NCI-H2029 (cell line): Measurements from ENCODE around the gene HERC2.

ENCODE experiments used
- DNase-seq: peaks from one replicate; lab custom pipeline; 2025; lab: John Stamatoyannopoulos, UW

HERC2 gene

DNA sequence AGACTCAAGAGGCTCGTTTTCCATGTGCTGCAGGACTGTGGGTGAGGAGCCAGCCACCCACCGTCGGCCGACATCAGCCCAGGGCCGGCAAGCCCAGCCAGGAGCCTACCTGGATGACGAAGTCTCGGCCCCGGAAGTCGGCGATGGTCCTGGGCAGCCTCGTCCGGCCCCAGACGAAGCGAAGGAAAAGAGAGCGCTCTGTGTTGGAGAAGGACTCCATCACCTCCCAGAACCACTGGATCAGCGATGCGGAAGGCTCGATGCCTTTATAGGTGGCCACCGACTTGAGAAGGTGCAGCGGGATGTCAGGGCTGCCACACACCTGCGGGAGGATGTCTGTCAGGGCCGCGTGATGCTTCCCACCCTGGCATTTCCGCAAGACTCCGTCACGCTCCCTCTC is 209.0 kb downstream of the HERC2 start:
- no peak for DNase-seq

DNA sequence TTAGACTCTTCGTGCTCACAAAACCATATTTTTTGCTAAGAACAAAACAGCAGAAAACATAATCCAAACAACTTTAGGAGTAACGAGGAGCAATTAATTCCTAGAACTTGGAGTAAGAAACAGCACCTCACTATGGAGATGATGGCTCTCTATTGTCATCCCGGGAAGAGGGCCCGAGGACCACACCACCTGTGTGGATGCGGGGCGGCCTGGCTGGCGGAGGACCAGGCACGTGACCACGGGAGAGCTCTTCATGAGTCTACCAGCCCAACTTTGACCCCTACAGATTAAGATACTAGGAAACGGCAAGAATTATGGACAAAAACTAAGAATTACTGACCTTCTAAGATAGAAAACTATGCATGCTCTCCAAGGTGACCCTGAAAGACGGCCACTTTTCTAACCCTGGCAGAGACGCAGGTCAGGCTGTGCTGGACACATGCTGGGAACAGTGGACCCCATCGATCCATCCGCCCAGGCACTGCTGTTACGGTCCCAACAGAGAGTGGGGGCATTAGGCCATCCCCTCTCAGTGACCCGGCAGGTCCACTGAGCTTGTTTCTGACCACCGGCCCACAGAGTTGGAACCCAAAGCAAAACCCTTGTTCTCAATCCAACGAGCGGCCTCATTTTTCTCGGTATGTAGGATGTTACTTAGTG is 209.7 kb downstream of the HERC2 start:
- DNase-seq = no peak

DNA sequence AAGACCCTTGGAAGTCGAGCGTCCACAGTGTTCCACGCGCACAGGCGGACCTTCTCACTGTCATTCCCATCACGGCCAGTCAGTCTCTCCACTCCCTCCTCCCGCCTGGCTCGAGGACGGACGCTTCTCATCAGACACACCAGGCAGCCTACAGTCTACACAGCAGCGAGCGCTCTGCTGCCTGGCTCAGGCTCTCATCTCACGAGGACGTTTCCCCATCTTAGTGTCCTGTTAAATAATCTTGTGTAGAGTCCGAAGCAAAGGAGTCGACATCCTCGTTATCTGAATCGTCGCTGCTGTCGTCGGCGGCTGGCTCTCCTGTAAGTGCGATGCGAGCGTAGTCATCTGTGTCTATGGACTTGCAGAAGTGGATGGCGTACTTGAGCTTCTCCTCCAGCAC is 210.4 kb downstream of the HERC2 start:
- no peak for DNase-seq

DNA sequence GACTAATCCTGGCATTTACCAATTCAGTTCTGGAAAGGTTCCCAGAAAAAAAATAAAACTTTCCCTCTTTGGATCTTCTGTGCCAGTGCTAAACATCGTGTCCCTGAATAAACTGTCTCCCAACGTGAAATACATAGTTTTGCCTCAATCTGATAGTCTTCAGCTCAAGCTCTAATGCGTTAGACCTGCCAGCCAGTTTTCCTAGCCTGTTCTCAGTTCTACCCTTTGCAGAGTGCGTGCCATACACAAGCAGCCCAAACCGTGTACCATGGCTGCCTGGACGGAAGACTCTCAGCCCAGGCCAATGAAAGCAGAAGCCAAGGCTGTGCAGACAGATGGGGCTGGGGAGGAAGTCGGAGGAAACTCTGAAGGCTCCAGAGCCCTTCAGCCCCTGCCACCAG is 211.5 kb downstream of the HERC2 start:
- no peak for DNase-seq

DNA sequence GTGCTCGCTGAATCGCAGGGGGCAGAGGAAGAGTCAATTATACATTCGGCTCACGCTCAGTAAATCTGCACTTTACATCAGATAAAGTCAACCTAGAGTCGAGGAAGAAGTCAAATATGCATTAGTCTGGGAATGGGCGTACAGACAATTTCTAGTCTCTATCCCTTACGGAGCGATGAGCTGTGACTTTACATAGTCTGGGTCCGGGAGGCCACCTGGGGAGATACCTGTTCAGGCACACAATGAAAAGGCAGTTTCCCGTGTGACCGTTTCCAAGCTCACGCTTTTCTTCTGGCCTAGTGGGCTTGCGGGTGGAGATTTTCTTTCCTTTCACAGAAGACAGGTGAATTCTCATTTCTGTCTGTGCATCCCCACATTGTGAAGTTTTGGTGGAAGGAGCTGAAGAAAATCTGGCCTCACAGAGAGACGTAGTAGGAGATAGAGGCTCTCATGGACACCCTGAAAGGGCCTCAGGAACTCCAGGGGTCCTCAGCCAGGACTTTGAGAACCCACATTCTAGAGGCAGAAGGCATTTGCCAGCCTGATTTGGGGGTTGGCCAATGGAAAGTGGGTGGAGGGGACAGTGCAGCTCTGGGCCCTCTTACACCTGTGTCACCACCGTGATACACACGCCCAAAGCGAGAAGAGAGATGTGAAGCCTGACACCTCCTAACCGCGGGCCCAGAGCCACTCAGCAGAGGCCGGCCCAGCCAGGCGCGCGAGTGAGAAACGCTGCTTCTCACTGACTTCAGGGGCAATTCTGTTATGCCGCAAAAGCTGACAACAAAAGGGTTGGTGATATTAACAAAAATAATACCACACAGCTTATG is 212.1 kb downstream of the HERC2 start:
- DNase-seq = no peak

DNA sequence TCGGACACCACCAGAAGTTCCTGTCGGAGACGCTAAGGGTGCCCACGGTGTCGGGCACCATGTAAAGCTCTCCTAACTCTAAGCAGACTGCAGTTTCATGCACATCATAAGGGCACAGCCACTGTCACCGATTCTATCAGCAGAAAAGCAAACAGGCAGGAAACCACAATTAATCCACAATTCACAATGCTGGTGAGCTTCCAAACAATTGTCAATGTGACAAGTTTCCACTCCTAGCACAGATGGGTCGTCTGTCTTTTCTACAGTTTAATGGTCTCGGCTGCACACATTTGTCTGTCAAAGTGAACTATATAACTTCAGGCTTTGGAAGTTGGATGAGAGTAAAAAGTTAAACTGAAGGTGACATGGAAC is 214.1 kb downstream of the HERC2 start:
- no peak for DNase-seq

DNA sequence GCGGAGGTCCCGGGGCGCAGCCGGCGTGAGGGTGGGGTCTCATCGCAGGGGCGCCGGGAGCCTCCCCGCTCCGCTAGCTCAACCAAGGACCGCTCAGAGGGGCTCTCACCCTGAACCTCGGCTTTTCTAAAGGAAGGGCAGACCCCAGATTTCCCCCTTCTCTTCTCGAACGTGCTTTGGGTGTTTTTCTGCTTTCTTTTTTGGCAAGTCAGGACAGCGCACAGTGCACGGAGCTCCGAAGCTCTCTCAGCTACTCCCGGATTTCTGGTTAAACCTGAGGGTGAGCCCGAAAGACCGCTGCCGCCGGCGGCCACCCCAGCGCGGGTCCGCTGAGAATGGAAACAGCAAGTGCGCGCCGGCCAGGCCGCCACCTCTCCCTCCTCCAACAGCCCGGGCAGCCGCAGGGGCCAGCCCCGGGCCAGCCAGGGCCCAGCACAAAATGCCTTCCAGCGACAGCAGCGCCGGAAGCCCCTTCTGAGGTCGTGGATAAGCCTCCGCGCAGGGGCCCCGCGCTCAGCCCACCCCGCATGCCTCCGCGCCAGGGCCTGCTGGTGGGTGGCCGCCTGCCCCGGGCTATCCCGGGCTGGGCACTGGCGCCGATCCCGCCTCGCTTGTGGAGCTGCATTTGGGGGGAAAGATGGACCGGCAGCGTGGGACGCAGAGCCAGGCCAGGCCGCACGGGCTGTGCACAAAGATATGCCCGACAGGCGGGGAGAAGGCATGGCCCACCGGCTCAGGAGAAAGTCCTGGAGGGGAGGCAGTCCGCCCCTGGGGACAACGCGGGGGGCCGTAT is 214.7 kb downstream of the HERC2 start:
- DNase-seq = no peak

DNA sequence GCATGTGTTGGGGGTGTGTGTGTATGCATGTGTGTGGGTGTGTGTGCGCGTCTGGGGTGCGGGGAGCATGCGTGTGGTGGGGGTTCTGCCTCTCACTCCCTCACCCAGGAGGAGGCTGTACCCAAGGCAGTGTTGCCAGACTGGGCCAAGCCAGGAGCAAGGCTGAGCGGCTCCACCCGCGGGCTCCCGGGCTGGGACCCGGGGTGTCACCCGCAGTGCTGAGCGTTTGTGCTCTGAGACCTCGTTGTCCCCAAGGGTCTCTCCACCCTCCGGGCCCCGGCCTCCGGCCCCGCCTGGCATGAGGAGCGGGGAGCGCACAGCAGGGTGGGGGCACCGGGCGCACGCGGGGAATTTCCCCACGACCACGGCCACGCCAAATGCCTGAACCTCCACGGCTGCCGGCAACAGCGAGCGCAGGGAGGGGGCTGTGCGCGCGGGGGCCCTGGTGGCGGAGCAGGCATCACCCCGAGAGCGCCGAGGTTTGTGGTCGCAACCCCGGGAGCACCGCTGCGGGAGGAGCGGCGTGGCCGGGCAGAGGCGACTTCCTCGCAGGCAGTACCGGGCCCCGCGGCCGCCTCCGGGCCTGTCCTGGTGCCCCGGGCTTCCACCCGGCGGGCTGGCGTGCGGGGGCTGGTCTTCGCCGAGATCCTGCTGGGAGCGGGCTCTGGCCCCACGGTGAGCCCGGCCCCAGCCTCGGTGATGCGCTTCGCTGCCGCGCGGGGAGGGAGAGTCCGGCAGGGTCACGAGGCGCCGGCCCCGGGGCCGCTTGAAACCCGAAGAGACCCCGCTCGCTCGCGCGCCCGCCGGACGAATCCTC is 215.5 kb downstream of the HERC2 start:
- DNase-seq = no peak

DNA sequence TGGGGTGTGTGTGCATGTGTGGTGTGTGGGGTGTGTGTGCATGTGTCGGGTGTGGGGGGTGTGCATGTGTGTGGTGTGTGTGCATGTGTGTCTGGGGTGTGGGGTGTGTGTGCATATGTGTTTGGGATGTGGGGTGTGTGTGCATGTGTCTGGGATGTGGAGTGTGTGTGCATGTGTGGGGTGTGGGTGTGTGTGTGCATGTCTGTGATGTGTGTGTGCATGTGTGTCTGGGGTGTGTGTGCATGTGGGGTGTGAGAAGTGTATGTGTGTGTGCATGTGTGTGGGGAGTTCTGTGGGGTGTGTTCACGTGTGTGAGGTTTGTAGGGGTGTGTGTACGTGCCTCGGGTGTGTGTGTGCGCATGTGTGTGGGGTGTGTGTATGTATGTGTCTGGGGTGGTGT is 216.2 kb downstream of the HERC2 start:
- DNase-seq = no peak

DNA sequence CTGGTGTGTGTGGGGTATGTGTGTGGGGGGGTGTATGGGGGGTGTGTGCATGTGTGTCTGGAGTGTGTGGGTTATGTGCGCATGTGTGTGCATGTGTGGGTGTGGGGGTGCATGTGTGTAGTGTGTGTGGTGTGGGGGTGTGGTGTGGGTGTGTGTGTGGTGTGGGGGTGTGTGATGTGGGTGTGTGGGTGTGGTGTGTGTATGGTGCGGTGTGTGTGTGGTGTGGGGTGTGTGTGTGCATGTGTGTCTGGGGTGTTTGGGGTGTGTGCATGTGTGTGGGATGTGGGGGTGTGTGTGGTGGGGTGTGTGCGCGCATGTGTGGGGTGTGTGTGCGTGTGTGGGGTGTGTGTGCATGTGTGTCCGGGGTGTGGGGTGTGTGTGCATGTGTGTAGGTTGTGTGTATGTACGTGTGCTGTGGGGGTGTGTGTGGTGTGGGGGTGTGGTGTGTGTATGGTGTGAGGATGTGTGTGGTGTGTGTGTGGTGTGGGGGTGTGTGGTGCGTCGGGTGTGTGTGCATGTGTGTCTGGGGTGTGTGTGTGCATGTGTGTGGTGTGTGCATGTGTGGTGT is 216.7 kb downstream of the HERC2 start:
- no peak for DNase-seq

DNA sequence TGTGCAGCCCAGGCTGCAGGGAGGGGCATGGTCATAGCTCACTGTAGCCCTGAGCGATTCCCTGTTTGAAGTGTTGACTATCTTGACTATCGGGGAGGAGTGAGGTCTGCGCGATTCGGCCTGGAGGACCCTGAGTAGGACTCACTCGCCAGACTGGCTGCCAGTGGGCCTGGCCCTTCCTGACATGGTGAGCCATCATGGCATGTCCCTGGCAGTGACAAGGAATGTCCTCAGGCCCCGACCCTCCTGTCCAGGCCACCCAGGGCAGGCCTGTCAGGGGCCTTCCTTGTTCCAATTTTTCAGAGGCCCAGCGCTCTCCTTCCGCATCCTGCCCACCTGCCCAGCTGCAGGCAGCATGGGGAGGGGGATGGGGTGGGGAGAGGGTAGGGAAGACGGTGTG is 217.7 kb downstream of the HERC2 start:
- no peak for DNase-seq

DNA sequence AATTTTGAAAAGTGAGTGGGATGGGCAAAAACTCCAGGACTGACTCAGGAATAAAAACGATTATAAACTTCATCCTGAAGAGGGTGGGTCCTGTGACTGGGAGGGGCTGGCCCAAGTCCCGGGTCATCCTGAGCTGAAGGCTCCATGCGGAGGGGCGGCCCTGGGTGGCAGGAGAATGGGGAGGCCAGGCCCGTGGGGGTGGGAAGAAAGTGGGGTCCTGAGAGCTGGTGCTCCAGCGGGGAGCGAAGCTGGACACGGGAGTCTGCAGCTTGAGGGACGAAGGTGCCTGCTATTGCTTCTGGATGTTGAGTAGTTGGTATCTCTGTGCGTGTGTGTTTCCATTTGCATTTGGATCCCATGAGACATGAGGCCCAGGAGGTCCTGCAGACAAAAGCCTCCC is 218.1 kb downstream of the HERC2 start:
- no peak for DNase-seq

DNA sequence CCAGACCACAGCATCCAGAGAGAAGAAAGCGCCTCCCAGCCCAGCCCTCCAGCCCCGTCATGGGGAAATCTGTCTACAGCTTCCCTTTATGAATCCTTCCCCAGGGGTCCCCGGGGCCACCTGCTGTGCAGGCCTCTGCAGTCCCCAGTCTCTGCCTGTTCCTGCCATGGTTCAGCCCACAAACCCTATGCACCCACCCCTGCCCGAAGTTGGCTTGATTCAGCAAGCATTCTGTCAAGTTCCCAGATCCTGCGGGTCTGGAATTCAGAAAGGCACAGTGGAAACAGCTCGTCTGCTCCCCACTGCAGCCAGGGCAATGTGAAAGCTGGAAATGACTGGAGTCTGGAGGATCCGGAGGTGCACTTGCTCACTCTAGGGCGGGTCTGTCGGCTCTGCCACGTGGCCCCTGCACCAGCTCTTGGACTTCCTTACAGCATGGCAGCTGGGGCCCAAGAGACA is 220.0 kb downstream of the HERC2 start:
- DNase-seq = no peak

DNA sequence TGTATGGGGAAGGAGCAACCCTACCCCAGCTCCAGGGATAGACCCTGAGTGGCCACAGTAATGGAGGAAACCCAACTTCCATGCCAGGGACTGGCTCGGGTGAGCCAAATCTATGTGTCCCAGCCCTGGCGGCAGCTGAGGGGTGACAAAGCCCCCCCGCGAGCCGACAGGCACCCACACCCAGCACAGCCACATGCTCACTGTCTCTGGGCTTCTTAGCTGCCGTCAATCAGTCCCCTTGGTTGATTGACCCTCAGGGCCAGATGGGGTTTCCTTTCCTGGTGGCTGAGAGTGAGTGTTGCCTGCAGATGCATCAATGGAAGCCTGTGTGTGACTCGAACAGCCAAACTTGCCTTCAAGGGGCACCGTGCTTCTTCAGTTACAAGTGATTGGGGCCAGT is 220.8 kb downstream of the HERC2 start:
- DNase-seq = no peak

DNA sequence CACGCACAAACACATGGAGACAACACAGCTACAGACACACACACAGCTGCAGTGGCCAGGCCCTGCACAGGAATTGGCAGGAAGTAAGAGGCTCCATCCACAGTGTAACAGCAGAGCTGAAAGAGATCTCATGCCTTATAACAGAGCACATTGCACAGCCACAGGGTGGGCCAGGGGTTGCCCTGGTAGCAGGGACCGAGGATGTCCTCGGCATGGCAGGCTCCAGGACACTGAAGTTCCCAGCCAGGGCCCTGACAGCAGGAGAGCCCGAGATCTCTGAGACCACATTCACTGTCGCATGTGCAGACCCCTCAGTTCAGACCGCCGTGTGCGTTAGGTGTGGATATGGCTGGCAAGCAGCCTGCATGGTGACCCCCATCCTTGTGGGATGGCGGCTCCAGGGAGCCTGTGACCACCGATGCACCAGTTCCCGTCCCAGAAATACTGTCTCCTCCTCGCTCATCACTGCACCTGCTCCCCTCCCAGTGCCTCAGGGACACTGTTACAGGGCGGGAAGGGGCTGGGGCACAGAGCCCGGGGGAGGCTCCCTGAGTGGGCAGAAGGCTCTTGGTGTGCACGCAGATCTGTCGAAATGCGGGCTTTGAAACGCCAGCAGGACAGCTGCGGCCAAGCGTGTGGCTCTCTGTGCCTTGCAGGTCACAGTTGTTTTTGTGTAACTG is 221.3 kb downstream of the HERC2 start:
- no peak for DNase-seq

DNA sequence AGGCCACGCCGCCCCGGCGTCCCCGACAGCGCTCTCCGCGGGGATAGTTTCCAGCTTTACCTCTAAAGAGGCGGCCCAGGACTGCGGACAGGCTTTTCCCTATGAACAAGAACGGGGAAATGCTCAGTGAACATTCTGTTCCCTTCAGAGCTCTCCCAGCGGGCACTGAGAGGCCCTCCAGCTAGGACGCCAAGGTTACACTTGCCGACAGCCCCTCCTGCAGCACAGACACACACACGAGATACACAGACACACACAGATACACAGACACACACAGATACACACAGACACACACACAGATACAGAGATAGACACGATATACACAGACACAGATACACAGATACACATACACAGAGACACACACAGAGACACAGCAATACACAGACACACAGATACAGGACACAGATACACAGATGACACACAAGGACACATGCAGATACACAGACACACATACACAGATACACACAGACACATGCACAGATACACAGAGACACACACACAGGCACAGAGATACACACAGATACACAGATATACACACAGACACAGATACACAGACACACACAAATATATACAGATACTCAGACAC is 222.3 kb downstream of the HERC2 start:
- no peak for DNase-seq

DNA sequence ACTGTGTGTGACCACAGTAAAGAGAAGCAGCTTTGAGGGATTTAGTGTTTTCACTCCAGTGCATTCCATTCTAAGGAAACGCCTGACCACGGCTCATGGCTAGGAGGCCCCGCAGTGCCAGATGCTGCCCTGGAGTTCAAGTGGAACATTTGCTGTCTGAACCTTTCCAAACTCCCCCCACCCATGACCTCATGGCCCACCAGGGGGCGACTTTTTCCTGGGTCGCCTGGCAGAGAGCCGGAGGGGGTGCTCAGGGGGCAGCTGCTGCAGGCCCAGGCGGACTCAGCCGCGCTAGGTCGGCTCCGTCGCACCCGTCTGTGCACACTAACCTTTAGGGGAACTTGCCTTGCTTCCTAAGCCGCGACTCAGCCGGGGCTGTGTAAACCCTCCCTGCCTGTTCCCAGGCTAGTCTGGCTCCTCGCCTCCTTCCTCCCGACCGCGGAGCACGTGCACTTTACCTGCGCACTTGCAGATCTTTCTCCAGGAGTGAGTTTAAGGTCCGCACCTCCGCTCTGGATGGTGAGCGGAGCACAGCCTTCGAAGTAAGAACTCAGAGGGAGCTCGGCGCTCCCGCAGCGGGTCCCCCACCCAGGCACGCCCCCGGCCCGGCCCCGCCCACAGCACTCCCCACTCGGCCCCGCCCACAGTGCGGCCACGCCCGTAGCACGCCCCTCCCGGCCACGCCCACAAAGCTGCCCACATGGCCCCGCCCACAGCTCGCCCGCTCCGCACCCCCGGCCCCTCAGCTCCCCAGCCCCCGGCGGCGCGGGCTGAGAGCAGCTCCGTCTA is 223.0 kb downstream of the HERC2 start, which contains the start of gene OCA2:
OCA2 (minus strand) TSS at position 550 of the 789 bp plus-strand sequence. CDS start 17,441 bp downstream, outside the sequence.
- no peak for DNase-seq

DNA sequence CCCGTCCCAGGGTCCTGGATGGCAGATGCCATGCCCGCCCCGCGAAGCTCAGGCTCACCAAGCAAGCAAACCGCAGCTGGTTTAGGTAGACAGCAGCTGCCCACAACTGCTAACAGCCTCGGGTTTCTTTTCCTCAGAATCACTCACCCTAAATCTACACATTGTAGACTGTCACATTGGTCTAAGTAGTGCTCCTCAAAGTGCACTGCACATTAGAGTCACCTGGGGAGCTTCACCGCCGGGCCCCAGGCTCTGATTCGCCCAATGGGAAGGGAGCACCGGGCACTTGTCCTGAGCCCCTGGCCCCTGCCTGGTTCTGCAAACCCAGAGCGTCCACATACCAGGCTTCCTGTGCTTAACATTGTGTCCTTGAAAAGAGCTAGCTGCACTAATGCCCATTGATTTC is 223.6 kb downstream of the HERC2 start:
- no peak for DNase-seq

DNA sequence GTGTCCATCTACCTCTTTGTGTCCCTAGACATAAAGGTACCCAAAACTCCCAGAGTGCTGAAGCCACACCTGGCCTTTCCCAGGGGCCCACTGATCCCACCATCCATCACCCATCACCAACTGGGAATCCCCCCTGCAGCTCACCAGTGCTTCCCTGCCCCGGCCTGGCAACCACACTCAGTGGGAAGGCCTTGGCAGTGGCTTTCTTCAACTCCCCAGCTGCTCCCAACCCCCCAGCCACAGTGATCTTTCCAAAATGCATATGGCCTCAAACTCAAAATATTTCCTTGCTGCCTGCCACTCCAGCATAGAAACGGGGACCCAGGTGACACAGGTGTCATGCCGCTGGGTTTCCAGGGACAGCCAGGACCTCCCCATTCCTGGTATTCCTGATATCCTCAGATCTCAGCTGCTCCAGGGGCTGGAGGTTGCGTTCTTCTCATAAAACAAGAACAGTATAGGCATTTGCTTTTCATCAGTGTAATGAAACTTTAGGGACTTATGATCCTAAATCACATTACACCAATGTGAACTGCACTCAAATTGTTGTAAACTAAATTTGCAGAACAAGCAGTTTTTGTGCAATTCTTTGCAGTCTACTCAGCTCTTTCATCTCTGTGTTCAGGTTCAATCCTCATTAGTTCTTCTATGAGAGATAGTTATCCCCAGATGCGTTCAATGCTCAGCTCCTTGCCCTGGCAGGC is 224.2 kb downstream of the HERC2 start:
- no peak for DNase-seq
